Mesothelial cell of epicardium (in vitro differentiated cells): Measurements from ENCODE around the gene TEX55. TPM values are rescaled to one million over a fixed set of nuclear protein-coding genes. Genes with fewer than 3 reads are reported as not detected.

Source experiments
- DNase-seq, 2 experiments: peaks; one replicate each; pipeline ENCODE4 v3.0.0; 2021; ENCODE audit warnings: low spot score in 2 of 2; ENCODE audit not compliant: unreplicated experiment in 2 of 2
- H3K27ac Mint-ChIP-seq: 2 replicates; pipeline ENCODE4 v1.8.0; 2021; ENCODE audit warnings: mixed read lengths
- H3K27me3 Mint-ChIP-seq: 2 replicates; pipeline ENCODE4 v1.8.0; 2021; ENCODE audit warnings: low read depth, mixed read lengths
- H3K36me3 Mint-ChIP-seq: 2 replicates; pipeline ENCODE4 v1.8.0; 2021; ENCODE audit warnings: mixed read lengths
- H3K4me1 Mint-ChIP-seq: 2 replicates; pipeline ENCODE4 v1.8.0; 2021; ENCODE audit warnings: mixed read lengths
- H3K4me3 Mint-ChIP-seq: 2 replicates; pipeline ENCODE4 v1.8.0; 2021; ENCODE audit warnings: mild to moderate bottlenecking, moderate library complexity, mixed read lengths
- H3K9me3 Mint-ChIP-seq: 2 replicates; pipeline ENCODE4 v1.8.0; 2021; ENCODE audit warnings: mixed read lengths
- CTCF ChIP-seq: fragments of 200-600 bp; sonication (generic); IDR thresholded peaks from one replicate; pipeline ENCODE4 v1.5.0; 2021; ENCODE audit warnings: antibody characterized with exemption; ENCODE audit not compliant: unreplicated experiment
- total RNA-seq: library from RNA; stranded (reverse); gene quantifications from 3 replicates; pipeline ENCODE4 v1.2.1, GENCODE V29; 2021

Gene TEX55
- total RNA-seq, 1 donor from 2014 or later, result not detected

- peaks cover 29% of the 10 kb centered on the region for H3K27me3 Mint-ChIP-seq
- peaks cover 10% of the 10 kb centered on the region for H3K4me1 Mint-ChIP-seq
- H3K9me3 Mint-ChIP-seq, result peaks cover 6% of the 10 kb centered on the region
- TF ChIP-seq CTCF, result no peak
- DNase-seq, result no peak
- H3K36me3 Mint-ChIP-seq, result no peaks in the 10 kb centered on the region
- H3K27ac Mint-ChIP-seq, result no peak overlapping the region
- H3K4me3 Mint-ChIP-seq, result no peak overlapping the region
Measured at GRCh38 chr3:119170821-119171220, 24.9 kb downstream of the TEX55 start.

- no peak for TF ChIP-seq CTCF
- Mint-ChIP-seq H3K9me3 (no peaks in the 10 kb centered on the region), H3K27me3 (peaks cover 41% of the 10 kb centered on the region), H3K36me3 (no peaks in the 10 kb centered on the region), H3K4me3 (peak within 1 kb of the TSS; percentile 8), H3K4me1 (peaks cover 10% of the 10 kb centered on the region), H3K27ac (no peak within 1 kb of the TSS)
- no peak for DNase-seq
Measured at GRCh38 chr3:119173325-119173724, 27.4 kb downstream of the TEX55 start, which contains the start of gene UPK1B. TSS of gene UPK1B (plus strand) at chr3:119173598. CDS start at chr3:119186742, 13,144 bp downstream.

GRCh38 chr3:119175872-119176756 is 30.1 kb downstream of the TEX55 start:
- H3K27ac Mint-ChIP-seq, result no peak overlapping the region
- peaks cover 43% of the 10 kb centered on the region for H3K27me3 Mint-ChIP-seq
- DNase-seq, result no peak
- H3K9me3 Mint-ChIP-seq, result no peaks in the 10 kb centered on the region
- no peak for TF ChIP-seq CTCF
- peaks cover 10% of the 10 kb centered on the region for H3K4me1 Mint-ChIP-seq
- no peak overlapping the region for H3K4me3 Mint-ChIP-seq
- no peaks in the 10 kb centered on the region for H3K36me3 Mint-ChIP-seq

GRCh38 chr3:119176778-119177177 is 30.8 kb downstream of the TEX55 start:
- Mint-ChIP-seq H3K9me3 (no peaks in the 10 kb centered on the region), H3K36me3 (no peaks in the 10 kb centered on the region), H3K27ac (no peak overlapping the region), H3K4me1 (peaks cover 10% of the 10 kb centered on the region), H3K27me3 (peaks cover 43% of the 10 kb centered on the region), H3K4me3 (no peak overlapping the region)
- no peak for DNase-seq
- TF ChIP-seq CTCF, result no peak

DNA sequence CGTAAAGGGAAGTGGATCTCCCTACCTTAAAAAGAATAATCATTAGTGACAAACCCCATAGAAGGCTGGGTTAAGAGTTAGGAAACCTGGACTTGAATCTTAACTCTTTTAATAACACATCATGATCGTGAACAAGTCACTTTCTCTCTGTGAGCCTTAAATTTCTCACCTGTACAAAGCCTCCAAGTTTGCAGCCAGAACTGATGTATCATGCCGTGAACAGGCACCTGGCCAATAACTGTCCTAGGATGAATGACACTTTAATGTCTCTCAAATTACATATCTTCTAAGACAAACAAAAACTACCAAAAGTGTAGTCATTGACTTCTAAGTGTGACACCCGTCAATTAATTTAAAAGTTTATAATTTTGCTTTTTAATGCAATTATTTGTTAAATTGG is 31.4 kb downstream of the TEX55 start:
- Mint-ChIP-seq H3K27ac (no peak overlapping the region), H3K4me3 (no peak overlapping the region), H3K27me3 (peaks cover 40% of the 10 kb centered on the region), H3K4me1 (peaks cover 10% of the 10 kb centered on the region), H3K36me3 (no peaks in the 10 kb centered on the region), H3K9me3 (no peaks in the 10 kb centered on the region)
- TF ChIP-seq CTCF, result no peak
- no peak for DNase-seq
